Thymus (tissue), 11 donors: ENCODE data around the gene SYNE3. TPM values are rescaled to one million over a fixed set of nuclear protein-coding genes. Genes with fewer than 3 reads are reported as not detected.

Source experiments
- DNase-seq, 9 donors: peaks; one replicate each; pipeline ENCODE4 v3.0.0-alpha.2; 2013; ENCODE audit warnings: low spot score in 9 of 9, low read depth in 6 of 9, missing footprints in 1 of 9
- H3K27ac ChIP-seq, 2 donors: one replicate each; pipeline ENCODE4 v1.5.1; 2013; ENCODE audit warnings: control low read depth in 1 of 2, low read depth in 1 of 2, low read length in 1 of 2, mild to moderate bottlenecking in 1 of 2, moderate library complexity in 1 of 2
- H3K27me3 ChIP-seq, 2 donors: one replicate each; pipeline ENCODE4 v1.5.1; 2013; ENCODE audit warnings: low read length in 1 of 2; ENCODE audit not compliant: control insufficient read depth in 2 of 2, insufficient read depth in 1 of 2
- H3K36me3 ChIP-seq, 2 donors: one replicate each; pipeline ENCODE4 v1.5.1; 2013; ENCODE audit warnings: low read length in 1 of 2, mild to moderate bottlenecking in 1 of 2, moderate library complexity in 1 of 2; ENCODE audit not compliant: control insufficient read depth in 2 of 2, insufficient read depth in 2 of 2
- H3K4me1 ChIP-seq, 2 donors: one replicate each; pipeline ENCODE4 v1.5.1; 2013; ENCODE audit warnings: low read length in 2 of 2; ENCODE audit not compliant: control insufficient read depth in 2 of 2, insufficient read depth in 2 of 2
- H3K4me3 ChIP-seq, 2 donors: one replicate each; pipeline ENCODE4 v1.5.1; 2013; ENCODE audit warnings: low read length in 2 of 2, control low read depth in 1 of 2, mild to moderate bottlenecking in 1 of 2
- H3K9me3 ChIP-seq, 2 donors: one replicate each; pipeline ENCODE4 v1.5.1; 2013; ENCODE audit warnings: low read length in 1 of 2, mild to moderate bottlenecking in 1 of 2; ENCODE audit not compliant: control insufficient read depth in 2 of 2, insufficient read depth in 1 of 2
- WGBS: extraction: QIAGEN DNeasy Blood & Tissue Kit; methylation state at CpG from one replicate; pipeline ENCODE4 v1.1.7; 2013; 5-methylcytosine and 5-hydroxymethylcytosine counted together
- polyA plus RNA-seq: library from polyadenylated mRNA; stranded (reverse); fragments of 200-250 nt; gene quantifications from one replicate; pipeline ENCODE4 v1.2.3, GENCODE V29; 2013
- total RNA-seq: library from RNA; stranded (reverse); fragments of 120-200 nt; gene quantifications from one replicate; pipeline ENCODE4 v1.2.4, GENCODE V29; 2013
- donor health status: healthy.

Gene SYNE3
- total and polyA plus RNA-seq, 2 donors: 1.7 to 3.1 TPM

GRCh38 chr14:95543021-95543420 lies 26.6 kb upstream of the SYNE3 start:
- H3K27ac ChIP-seq: no peak overlapping the region
- no peaks in the 10 kb centered on the region for H3K9me3 ChIP-seq
- H3K27me3 ChIP-seq: no peaks in the 10 kb centered on the region
- peaks cover 0 to 18% of the 10 kb centered on the region in 2 donors for H3K36me3 ChIP-seq
- H3K4me1 ChIP-seq: no peaks in the 10 kb centered on the region
- no peak for DNase-seq
- H3K4me3 ChIP-seq: no peak overlapping the region
- WGBS: 98% methylated on average over 5 of the region's 5 CpGs

GRCh38 chr14:95541932-95542930 lies 25.8 kb upstream of the SYNE3 start:
- WGBS: 98% methylated on average over 8 of the region's 8 CpGs
- peaks cover 0 to 3% of the 10 kb centered on the region in 2 donors for H3K4me1 ChIP-seq
- H3K4me3 ChIP-seq: no peak overlapping the region
- H3K27ac ChIP-seq: no peak overlapping the region
- DNase-seq: no peak
- peaks cover 0 to 14% of the 10 kb centered on the region in 2 donors for H3K36me3 ChIP-seq
- no peaks in the 10 kb centered on the region for H3K27me3 ChIP-seq
- H3K9me3 ChIP-seq: no peaks in the 10 kb centered on the region

GRCh38 chr14:95541346-95541745 lies 24.9 kb upstream of the SYNE3 start:
- H3K4me1 ChIP-seq: peaks cover 4 to 10% of the 10 kb centered on the region in 2 donors
- no peak for DNase-seq
- no peaks in the 10 kb centered on the region for H3K9me3 ChIP-seq
- no peak overlapping the region for H3K4me3 ChIP-seq
- H3K27ac ChIP-seq: no peak overlapping the region
- 90% methylated on average over 4 of the region's 4 CpGs for WGBS
- H3K36me3 ChIP-seq: peaks cover 0 to 14% of the 10 kb centered on the region in 2 donors
- H3K27me3 ChIP-seq: no peaks in the 10 kb centered on the region

GRCh38 chr14:95540236-95540855 lies 23.9 kb upstream of the SYNE3 start:
- DNase-seq: no peak
- Histone ChIP-seq H3K4me1 (peaks cover 13 to 18% of the 10 kb centered on the region in 2 donors), H3K9me3 (no peaks in the 10 kb centered on the region), H3K4me3 (no peak overlapping the region), H3K27ac (no peak overlapping the region), H3K36me3 (peaks cover 0 to 9% of the 10 kb centered on the region in 2 donors), H3K27me3 (no peaks in the 10 kb centered on the region)
- 90% methylated on average over 6 of the region's 6 CpGs for WGBS

- Histone ChIP-seq H3K9me3 (peaks cover 0 to 1% of the 10 kb centered on the region in 2 donors), H3K4me3 (no peak overlapping the region), H3K27me3 (no peaks in the 10 kb centered on the region), H3K4me1 (peaks cover 14 to 18% of the 10 kb centered on the region in 2 donors), H3K27ac (no peak overlapping the region), H3K36me3 (no peaks in the 10 kb centered on the region)
- DNase-seq: no peak
- WGBS: 98% methylated on average over 14 of the region's 14 CpGs
Observed at GRCh38 chr14:95538801-95539509, 22.5 kb upstream of the SYNE3 start.

GRCh38 chr14:95537298-95538089 lies 21.0 kb upstream of the SYNE3 start:
- Histone ChIP-seq H3K4me3 (no peak overlapping the region), H3K9me3 (peaks cover 0 to 1% of the 10 kb centered on the region in 2 donors), H3K27me3 (no peaks in the 10 kb centered on the region), H3K27ac (no peak overlapping the region), H3K36me3 (no peaks in the 10 kb centered on the region), H3K4me1 (peaks cover 23 to 26% of the 10 kb centered on the region in 2 donors)
- DNase-seq: no peak
- whole genome bisulfite sequencing: 97% methylated on average over 9 of the region's 9 CpGs

GRCh38 chr14:95536671-95537070 lies 20.2 kb upstream of the SYNE3 start:
- Histone ChIP-seq H3K36me3 (no peaks in the 10 kb centered on the region), H3K4me1 (peaks cover 26% of the 10 kb centered on the region in 2 donors), H3K27ac (no peak overlapping the region), H3K4me3 (peak overlapping the region in 1 of 2 donors; percentile 73), H3K9me3 (peaks cover 0 to 1% of the 10 kb centered on the region in 2 donors), H3K27me3 (no peaks in the 10 kb centered on the region)
- WGBS: 86% methylated on average over 5 of the region's 5 CpGs
- DNase-seq: no peak

- Histone ChIP-seq H3K27ac (no peak overlapping the region), H3K36me3 (peaks cover 0 to 1% of the 10 kb centered on the region in 2 donors), H3K4me3 (peak overlapping the region; percentile 73 to 86), H3K4me1 (peaks cover 26% of the 10 kb centered on the region in 2 donors), H3K9me3 (peaks cover 0 to 1% of the 10 kb centered on the region in 2 donors), H3K27me3 (no peaks in the 10 kb centered on the region)
- DNase-seq: no peak
- 58% methylated on average over 4 of the region's 4 CpGs for WGBS
Observed at GRCh38 chr14:95536036-95536593, 19.7 kb upstream of the SYNE3 start.
